PC-9 (cell line): Measurements from ENCODE around the gene CRNKL1. TPM values are rescaled to one million over a fixed set of nuclear protein-coding genes. Genes with fewer than 3 reads are reported as not detected.

ENCODE experiments used
- BruUV-seq: library from RNA; stranded (reverse); fragments of 400-500 nt; replicated peaks from 2 replicates; lab custom pipeline; 2021; lab: Mats Ljungman, UMichigan
- CTCF ChIA-PET: fragments of 300-600 bp; sonication (Branson Sonifier 250); formaldehyde crosslinking; loops from one replicate; lab custom pipeline; 2022; ENCODE audit warnings: antibody characterized with exemption; lab: Charles Lee
- POLR2A ChIA-PET: fragments of 300-600 bp; sonication (Branson Sonifier 250); formaldehyde crosslinking; loops from one replicate; lab custom pipeline; 2022; ENCODE audit warnings: antibody characterized with exemption; ENCODE audit not compliant: unreplicated experiment; lab: Charles Lee
- DNase-seq, 2 experiments: peaks; one replicate each; pipeline versions ENCODE4 v3.0.0 to v3.0.0-alpha.2; 2015 to 2022; ENCODE audit warnings: mixed read lengths in 1 of 2
- H2AFZ ChIP-seq: fragments of 200-600 bp; sonication (generic); 2 replicates; pipeline ENCODE4 v1.8.1; 2017; ENCODE audit warnings: antibody characterized with exemption
- H3F3A ChIP-seq: fragments of 200-600 bp; sonication (generic); 2 replicates; pipeline ENCODE4 v1.8.1; 2017; ENCODE audit warnings: antibody characterized with exemption, mild to moderate bottlenecking, low read depth; ENCODE audit not compliant: insufficient read depth
- H3K27ac ChIP-seq: fragments of 200-600 bp; sonication (generic); 2 replicates; pipeline ENCODE4 v1.6.1; 2016; ENCODE audit warnings: mixed run types
- H3K27me3 ChIP-seq: fragments of 200-600 bp; sonication (generic); 2 replicates; pipeline ENCODE4 v1.6.1; 2016; ENCODE audit warnings: low read depth, mixed run types; ENCODE audit not compliant: insufficient read depth
- H3K36me3 ChIP-seq: fragments of 200-600 bp; sonication (generic); 2 replicates; pipeline ENCODE4 v1.6.1; 2016; ENCODE audit warnings: low read depth, mixed run types
- H3K4me1 ChIP-seq: fragments of 200-600 bp; sonication (generic); replicated peaks from 2 replicates; pipeline ENCODE4 v1.6.1; 2016; ENCODE audit warnings: mixed run types; ENCODE audit not compliant: insufficient read depth
- H3K4me2 ChIP-seq: fragments of 200-600 bp; sonication (generic); 2 replicates; pipeline ENCODE4 v1.6.1; 2017; ENCODE audit warnings: mixed run types
- H3K4me3 ChIP-seq: fragments of 200-600 bp; sonication (generic); 2 replicates; pipeline ENCODE4 v1.6.1; 2016; ENCODE audit warnings: mixed run types
- H3K79me2 ChIP-seq: fragments of 200-600 bp; sonication (generic); 2 replicates; pipeline ENCODE4 v1.6.1; 2017; ENCODE audit warnings: low read depth, mixed run types
- H3K9me2 ChIP-seq: fragments of 200-600 bp; sonication (generic); 2 replicates; pipeline ENCODE4 v1.8.1; 2017; ENCODE audit warnings: mild to moderate bottlenecking; ENCODE audit not compliant: insufficient read depth
- H3K9me3 ChIP-seq: fragments of 200-600 bp; sonication (generic); 2 replicates; pipeline ENCODE4 v1.8.1; 2016; ENCODE audit warnings: low read depth; ENCODE audit not compliant: insufficient read depth
- H4K20me1 ChIP-seq: fragments of 200-600 bp; sonication (generic); 2 replicates; pipeline ENCODE4 v1.8.1; 2017; ENCODE audit not compliant: insufficient read depth
- EZH2 ChIP-seq: fragments of 200-600 bp; sonication (generic); IDR thresholded peaks from 2 replicates; pipeline ENCODE4 v1.8.0; 2017; ENCODE audit warnings: antibody characterized with exemption, low read depth
- intact Hi-C: fragments of 100-400 bp; cut with micrococcal nuclease; formaldehyde crosslinking; loops from one replicate; pipeline ENCODE4 v1.10.0; 2022; ENCODE audit not compliant: unreplicated experiment
- total RNA-seq: library from RNA; stranded (reverse); gene quantifications from 2 replicates; pipeline ENCODE4 v1.2.3, GENCODE V29; 2021
- TF ChIP-seq, protein P1 (sequence below): fragments of 200-600 bp; sonication (generic); conservative IDR thresholded peaks from 2 replicates; pipeline ENCODE4 v1.6.1; 2017; ENCODE audit warnings: mixed run types, antibody characterized with exemption, mild to moderate bottlenecking, moderate library complexity

CRNKL1 gene
- total RNA-seq, 1 experiment from 2014 or later, result 24.8 TPM

DNA sequence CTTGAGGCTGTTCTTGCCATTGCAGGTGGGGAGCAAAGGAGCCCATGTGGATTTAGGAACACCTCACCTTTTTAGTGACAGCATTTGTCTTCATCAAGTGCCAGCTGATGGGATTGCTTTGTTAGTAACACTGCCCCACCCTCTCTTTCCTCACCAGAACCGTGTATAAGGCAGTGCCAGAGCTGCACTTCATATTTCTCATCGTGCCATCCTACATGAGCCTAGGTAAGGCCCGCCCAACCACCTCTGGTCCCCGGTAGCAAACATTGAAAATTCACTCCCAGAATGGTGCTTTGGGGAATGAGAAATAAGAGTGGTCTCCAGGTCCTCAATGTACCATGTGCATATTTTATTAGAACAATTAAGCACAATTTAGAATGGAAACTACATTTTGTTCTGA lies 22.8 kb upstream of the CRNKL1 start:
- H3K79me2 ChIP-seq, result no peaks in the 10 kb centered on the region
- H3K36me3 ChIP-seq, result no peaks in the 10 kb centered on the region
- BruUV-seq, result no TSS peak
- H3K4me1 ChIP-seq, result no peaks in the 10 kb centered on the region
- H3K9me2 ChIP-seq, result no peaks in the 10 kb centered on the region; the same call in 1 of the 2 replicates
- no peak overlapping the region for H2AFZ ChIP-seq
- no peak overlapping the region for H3K4me3 ChIP-seq
- H3K9me3 ChIP-seq, result no peaks in the 10 kb centered on the region
- no peak overlapping the region for H3K27ac ChIP-seq
- POLR2A ChIA-PET, result no interaction called here
- intact Hi-C loops, result no loop called here
- no peak overlapping the region for H3K4me2 ChIP-seq
- DNase-seq, result no peak
- CTCF ChIA-PET, result no interaction called here
- no peak for TF ChIP-seq EZH2
- TF ChIP-seq, protein P1, sequence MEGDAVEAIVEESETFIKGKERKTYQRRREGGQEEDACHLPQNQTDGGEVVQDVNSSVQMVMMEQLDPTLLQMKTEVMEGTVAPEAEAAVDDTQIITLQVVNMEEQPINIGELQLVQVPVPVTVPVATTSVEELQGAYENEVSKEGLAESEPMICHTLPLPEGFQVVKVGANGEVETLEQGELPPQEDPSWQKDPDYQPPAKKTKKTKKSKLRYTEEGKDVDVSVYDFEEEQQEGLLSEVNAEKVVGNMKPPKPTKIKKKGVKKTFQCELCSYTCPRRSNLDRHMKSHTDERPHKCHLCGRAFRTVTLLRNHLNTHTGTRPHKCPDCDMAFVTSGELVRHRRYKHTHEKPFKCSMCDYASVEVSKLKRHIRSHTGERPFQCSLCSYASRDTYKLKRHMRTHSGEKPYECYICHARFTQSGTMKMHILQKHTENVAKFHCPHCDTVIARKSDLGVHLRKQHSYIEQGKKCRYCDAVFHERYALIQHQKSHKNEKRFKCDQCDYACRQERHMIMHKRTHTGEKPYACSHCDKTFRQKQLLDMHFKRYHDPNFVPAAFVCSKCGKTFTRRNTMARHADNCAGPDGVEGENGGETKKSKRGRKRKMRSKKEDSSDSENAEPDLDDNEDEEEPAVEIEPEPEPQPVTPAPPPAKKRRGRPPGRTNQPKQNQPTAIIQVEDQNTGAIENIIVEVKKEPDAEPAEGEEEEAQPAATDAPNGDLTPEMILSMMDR, result no peak
- H4K20me1 ChIP-seq, result no peaks in the 10 kb centered on the region
- no peaks in the 10 kb centered on the region for H3F3A ChIP-seq
- no peaks in the 10 kb centered on the region for H3K27me3 ChIP-seq

DNA sequence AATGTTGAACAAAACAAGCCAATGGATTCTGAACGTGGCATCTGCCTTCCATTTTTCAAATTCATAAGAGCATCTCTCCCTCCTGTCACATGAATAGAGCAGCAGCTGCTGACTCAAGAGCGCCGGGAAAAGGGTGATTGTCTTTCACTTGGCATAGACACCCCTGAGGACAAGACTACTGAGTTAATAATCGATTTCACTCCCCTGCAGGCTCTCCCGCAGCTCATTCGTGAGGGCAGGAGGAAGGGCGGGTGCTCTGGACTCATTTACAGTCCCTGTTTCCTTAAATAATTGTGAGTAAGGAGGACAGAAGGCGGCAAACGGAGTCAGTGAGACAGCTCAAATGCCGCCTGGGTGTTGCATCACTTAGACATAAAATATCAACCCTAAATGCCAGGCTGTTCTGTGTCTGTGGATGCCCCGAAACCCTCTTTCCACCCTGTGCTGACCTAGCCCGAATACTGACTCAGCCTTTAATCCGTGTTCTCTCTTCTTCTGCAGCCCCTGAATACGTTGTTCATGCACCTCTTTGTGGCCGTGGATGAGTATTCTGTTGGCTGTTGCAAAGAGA lies 21.6 kb upstream of the CRNKL1 start:
- H3K79me2 ChIP-seq, result no peaks in the 10 kb centered on the region
- H3K4me2 ChIP-seq, result no peak overlapping the region
- H3K4me3 ChIP-seq, result no peak overlapping the region
- no peaks in the 10 kb centered on the region for H3F3A ChIP-seq
- TF ChIP-seq EZH2, result no peak
- TF ChIP-seq, protein P1, result no peak
- CTCF ChIA-PET, result no interaction called here
- H2AFZ ChIP-seq, result no peak overlapping the region
- DNase-seq, result no peak
- no peaks in the 10 kb centered on the region; the same call in 1 of the 2 replicates for H3K9me2 ChIP-seq
- H3K4me1 ChIP-seq, result no peaks in the 10 kb centered on the region
- no peak overlapping the region for H3K27ac ChIP-seq
- POLR2A ChIA-PET, result interaction anchor here (0.6 kb wide), 1 partner anchor 307 kb away, joined by 5 read pairs; no protein-coding TSS in a partner anchor
- H4K20me1 ChIP-seq, result no peaks in the 10 kb centered on the region
- H3K27me3 ChIP-seq, result no peaks in the 10 kb centered on the region
- no TSS peak for BruUV-seq
- H3K36me3 ChIP-seq, result no peaks in the 10 kb centered on the region
- H3K9me3 ChIP-seq, result no peaks in the 10 kb centered on the region
- intact Hi-C loops, result no loop called here

DNA sequence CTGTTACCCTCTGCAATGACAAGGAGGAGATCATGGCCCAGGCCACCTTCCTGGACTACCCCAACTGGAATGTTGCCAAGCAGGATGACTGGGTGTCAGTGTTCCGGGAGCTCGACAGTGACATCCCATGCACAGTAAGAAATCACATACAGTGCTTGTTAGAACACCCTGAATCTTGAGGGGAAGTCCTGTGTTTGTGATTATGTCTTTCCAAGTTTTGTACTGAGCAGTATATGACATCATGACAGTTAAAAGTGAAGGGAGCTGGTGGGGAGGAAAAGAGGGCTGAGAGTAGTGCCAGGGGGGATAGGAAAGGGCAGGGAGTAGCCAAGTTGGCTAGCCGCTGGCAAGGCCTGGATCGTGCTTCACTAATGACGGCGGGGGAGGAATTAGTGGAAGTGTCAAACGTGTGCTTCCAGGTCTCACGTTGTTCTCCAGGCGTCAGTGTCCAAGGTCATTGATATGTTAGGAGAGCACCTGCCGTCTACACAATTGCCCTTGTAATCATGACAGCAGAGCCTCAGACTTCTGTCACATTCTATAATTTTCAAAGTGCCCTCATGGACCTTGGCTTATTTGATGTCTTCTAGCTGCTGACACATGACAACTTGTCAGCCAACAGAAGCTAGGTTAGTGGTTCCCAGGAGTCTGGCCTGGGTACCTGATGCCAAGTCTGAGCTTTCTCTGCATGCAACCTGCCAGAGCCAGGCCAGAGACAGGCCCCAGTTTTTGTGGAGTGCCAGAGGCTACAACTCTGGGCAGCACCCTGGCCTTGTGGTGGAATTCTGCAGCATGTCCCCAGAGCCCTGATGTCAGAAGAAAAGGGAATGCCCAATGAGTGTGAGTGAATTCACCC lies 18.8 kb upstream of the CRNKL1 start:
- Histone ChIP-seq H4K20me1 (no peaks in the 10 kb centered on the region), H3F3A (no peaks in the 10 kb centered on the region), H3K4me1 (no peaks in the 10 kb centered on the region), H3K4me3 (no peak overlapping the region), H3K9me2 (no peaks in the 10 kb centered on the region; the same call in 1 of the 2 replicates), H2AFZ (no peak overlapping the region), H3K36me3 (no peaks in the 10 kb centered on the region), H3K27ac (no peak overlapping the region), H3K27me3 (no peaks in the 10 kb centered on the region), H3K79me2 (no peaks in the 10 kb centered on the region), H3K9me3 (no peaks in the 10 kb centered on the region), H3K4me2 (no peak overlapping the region)
- intact Hi-C loops, result no loop called here
- BruUV-seq, result no TSS peak
- no peak for DNase-seq
- TF ChIP-seq EZH2, result no peak
- TF ChIP-seq, protein P1, result no peak
- ChIA-PET POLR2A (no interaction called here), CTCF (interaction anchor here (0.7 kb wide), 1 partner anchor 1456 kb away, joined by 8 read pairs; no protein-coding TSS in a partner anchor)
